CD8-positive, alpha-beta memory T cell (primary cell): ENCODE results near the gene MAML2. TPM values are rescaled to one million over a fixed set of nuclear protein-coding genes. Genes with fewer than 3 reads are reported as not detected.

Experiments
- CTCF ChIA-PET: fragments of 350-600 bp; sonication (Branson Sonifier 250); formaldehyde crosslinking; loops from one replicate; lab custom pipeline; 2021; ENCODE audit warnings: antibody characterized with exemption; lab: Charles Lee
- POLR2A ChIA-PET: fragments of 350-600 bp; sonication (Branson Sonifier 250); formaldehyde crosslinking; loops from one replicate; lab custom pipeline; 2021; ENCODE audit warnings: antibody characterized with exemption; lab: Charles Lee
- DNase-seq, 5 donors: peaks; one replicate each; pipeline versions ENCODE4 v3.0.0 to v3.0.0-alpha.2; 2020 to 2022; ENCODE audit warnings: mixed read lengths in 1 of 5
- H3K27ac ChIP-seq: one replicate; pipeline ENCODE4 v1.7.0; 2013; ENCODE audit warnings: low read depth, mild to moderate bottlenecking, low read length, moderate library complexity
- H3K27me3 ChIP-seq: 2 replicates; pipeline ENCODE4 v1.7.0; 2013; ENCODE audit warnings: low read length, mild to moderate bottlenecking; ENCODE audit not compliant: insufficient read depth, poor library complexity, severe bottlenecking
- H3K36me3 ChIP-seq: 2 replicates; pipeline ENCODE4 v1.7.0; 2013; ENCODE audit warnings: mild to moderate bottlenecking, low read length, moderate library complexity; ENCODE audit not compliant: insufficient read depth
- H3K4me1 ChIP-seq: 2 replicates; pipeline ENCODE4 v1.7.0; 2013; ENCODE audit warnings: mild to moderate bottlenecking, low read length, moderate library complexity; ENCODE audit not compliant: insufficient read depth
- H3K4me3 ChIP-seq: 2 replicates; pipeline ENCODE4 v1.7.0; 2013; ENCODE audit warnings: mild to moderate bottlenecking, low read length
- H3K9me3 ChIP-seq: 2 replicates; pipeline ENCODE4 v1.7.0; 2013; ENCODE audit warnings: mild to moderate bottlenecking, low read length
- H3K27ac Mint-ChIP-seq, 8 donors: one replicate each; pipeline ENCODE4 v1.8.0; 2020 to 2021; ENCODE audit warnings: mixed read lengths in 8 of 8, mild to moderate bottlenecking in 6 of 8, inconsistent platforms in 3 of 8, moderate library complexity in 3 of 8
- H3K27me3 Mint-ChIP-seq, 2 donors: one replicate each; pipeline ENCODE4 v1.8.0; 2020 to 2021; ENCODE audit warnings: mixed read lengths in 2 of 2, mild to moderate bottlenecking in 1 of 2, moderate library complexity in 1 of 2
- H3K36me3 Mint-ChIP-seq, 3 donors: one replicate each; pipeline ENCODE4 v1.8.0; 2020 to 2021; ENCODE audit warnings: mixed read lengths in 3 of 3, inconsistent platforms in 1 of 3, mild to moderate bottlenecking in 1 of 3
- H3K4me1 Mint-ChIP-seq, 3 donors: one replicate each; pipeline ENCODE4 v1.8.0; 2020 to 2021; ENCODE audit warnings: mixed read lengths in 3 of 3, inconsistent platforms in 1 of 3, mild to moderate bottlenecking in 1 of 3
- H3K4me3 Mint-ChIP-seq, 7 donors: one replicate each; pipeline ENCODE4 v1.8.0; 2020 to 2021; ENCODE audit warnings: mixed read lengths in 7 of 7, mild to moderate bottlenecking in 6 of 7, moderate library complexity in 4 of 7, inconsistent platforms in 2 of 7
- H3K9me3 Mint-ChIP-seq, 5 donors: one replicate each; pipeline ENCODE4 v1.8.0; 2020 to 2022; ENCODE audit warnings: mixed read lengths in 5 of 5, mild to moderate bottlenecking in 3 of 5, moderate library complexity in 2 of 5, inconsistent platforms in 1 of 5
- polyA plus RNA-seq: library from polyadenylated mRNA; unstranded; fragments of 300-500 nt; fragmentation: Illumina TruSeq; gene quantifications from one replicate; pipeline ENCODE4 v1.2.3, GENCODE V29; 2021
- total RNA-seq, 2 experiments: library from RNA; stranded (reverse); gene quantifications; one replicate each; pipeline ENCODE4 v1.2.3, GENCODE V29; 2021

MAML2 gene
- total and polyA plus RNA-seq, 3 experiments from 2014 or later = 11.1 to 15.9 (median 15.6) TPM

DNA sequence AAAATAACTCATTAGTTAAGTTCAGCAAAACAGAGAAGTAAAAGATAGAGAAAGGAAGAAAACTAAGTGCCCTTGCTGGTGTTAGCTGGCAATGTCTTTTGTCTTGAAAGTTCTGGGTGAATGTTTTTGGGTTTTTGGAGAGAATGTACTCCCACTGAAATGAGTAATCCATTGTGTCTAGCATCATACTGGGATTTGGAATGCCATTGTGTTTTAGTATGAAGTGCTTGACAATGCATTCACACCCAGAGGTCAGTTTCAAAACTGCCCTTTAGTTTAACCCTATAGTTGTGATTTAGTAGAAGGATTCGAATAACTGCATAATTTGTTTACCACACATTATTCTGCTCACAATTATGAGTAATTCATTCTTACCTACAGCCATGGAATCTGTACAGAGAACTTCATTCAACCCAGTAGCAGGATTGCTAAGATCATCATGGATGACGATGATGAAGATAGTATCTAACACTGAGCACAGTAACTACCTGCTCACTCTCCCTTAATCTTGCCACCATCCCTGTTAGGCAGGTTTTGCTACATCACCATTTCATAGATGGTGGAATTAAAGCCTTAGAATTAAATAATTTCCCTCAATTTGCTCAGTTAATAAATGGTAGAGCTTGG is 33.9 kb downstream of the MAML2 start:
- peaks cover 40 to 78% (median 70%) of the 10 kb centered on the region in 3 donors for H3K4me1 Mint-ChIP-seq
- no peak for DNase-seq
- POLR2A ChIA-PET = no interaction called here
- no peaks in the 10 kb centered on the region for H3K9me3 ChIP-seq
- H3K36me3 Mint-ChIP-seq = peaks cover 1 to 12% (median 3%) of the 10 kb centered on the region in 3 donors
- H3K4me1 ChIP-seq = peaks cover 40% of the 10 kb centered on the region
- CTCF ChIA-PET = no interaction called here
- no peaks in the 10 kb centered on the region for H3K9me3 Mint-ChIP-seq
- H3K27me3 ChIP-seq = no peaks in the 10 kb centered on the region
- H3K4me3 Mint-ChIP-seq = no peak overlapping the region
- H3K27me3 Mint-ChIP-seq = no peaks in the 10 kb centered on the region
- H3K27ac Mint-ChIP-seq = peak overlapping the region in 5 of 8 donors; percentile 14 to 49 (median 24)
- H3K36me3 ChIP-seq = no peaks in the 10 kb centered on the region
- no peak overlapping the region for H3K4me3 ChIP-seq
- no peak overlapping the region for H3K27ac ChIP-seq

DNA sequence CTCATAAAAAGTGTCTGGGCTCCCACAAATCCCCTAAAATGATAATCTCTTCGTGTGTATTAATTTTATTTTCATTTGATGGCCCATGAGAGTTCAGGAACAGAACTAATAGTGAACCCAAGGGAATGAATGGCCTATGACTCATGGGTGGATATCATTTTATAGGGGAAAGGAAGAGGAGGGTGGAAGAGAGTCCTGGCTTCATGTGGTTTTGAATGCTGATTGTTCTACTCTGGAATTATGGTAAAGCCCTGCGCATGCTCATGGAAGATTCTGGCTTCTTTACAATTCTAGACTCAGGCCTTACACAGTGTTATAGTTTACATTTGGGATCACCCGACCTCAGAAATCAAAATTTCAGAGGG is 35.2 kb downstream of the MAML2 start:
- H3K27ac Mint-ChIP-seq = peak overlapping the region in 4 of 8 donors; percentile 10 to 20 (median 18)
- DNase-seq = no peak
- peaks cover 1 to 12% (median 3%) of the 10 kb centered on the region in 3 donors for H3K36me3 Mint-ChIP-seq
- POLR2A ChIA-PET = no interaction called here
- H3K27ac ChIP-seq = no peak overlapping the region
- CTCF ChIA-PET = interaction anchor here (2.1 kb wide), 1 partner anchor 35 kb away, joined by 9 read pairs; the partner anchor contains the start of gene MAML2
- H3K27me3 Mint-ChIP-seq = no peaks in the 10 kb centered on the region
- no peaks in the 10 kb centered on the region for H3K27me3 ChIP-seq
- no peaks in the 10 kb centered on the region for H3K9me3 ChIP-seq
- H3K4me1 ChIP-seq = peaks cover 49% of the 10 kb centered on the region
- no peaks in the 10 kb centered on the region for H3K9me3 Mint-ChIP-seq
- H3K36me3 ChIP-seq = no peaks in the 10 kb centered on the region
- H3K4me3 ChIP-seq = no peak overlapping the region
- H3K4me1 Mint-ChIP-seq = peaks cover 33 to 81% (median 70%) of the 10 kb centered on the region in 3 donors
- H3K4me3 Mint-ChIP-seq = no peak overlapping the region

DNA sequence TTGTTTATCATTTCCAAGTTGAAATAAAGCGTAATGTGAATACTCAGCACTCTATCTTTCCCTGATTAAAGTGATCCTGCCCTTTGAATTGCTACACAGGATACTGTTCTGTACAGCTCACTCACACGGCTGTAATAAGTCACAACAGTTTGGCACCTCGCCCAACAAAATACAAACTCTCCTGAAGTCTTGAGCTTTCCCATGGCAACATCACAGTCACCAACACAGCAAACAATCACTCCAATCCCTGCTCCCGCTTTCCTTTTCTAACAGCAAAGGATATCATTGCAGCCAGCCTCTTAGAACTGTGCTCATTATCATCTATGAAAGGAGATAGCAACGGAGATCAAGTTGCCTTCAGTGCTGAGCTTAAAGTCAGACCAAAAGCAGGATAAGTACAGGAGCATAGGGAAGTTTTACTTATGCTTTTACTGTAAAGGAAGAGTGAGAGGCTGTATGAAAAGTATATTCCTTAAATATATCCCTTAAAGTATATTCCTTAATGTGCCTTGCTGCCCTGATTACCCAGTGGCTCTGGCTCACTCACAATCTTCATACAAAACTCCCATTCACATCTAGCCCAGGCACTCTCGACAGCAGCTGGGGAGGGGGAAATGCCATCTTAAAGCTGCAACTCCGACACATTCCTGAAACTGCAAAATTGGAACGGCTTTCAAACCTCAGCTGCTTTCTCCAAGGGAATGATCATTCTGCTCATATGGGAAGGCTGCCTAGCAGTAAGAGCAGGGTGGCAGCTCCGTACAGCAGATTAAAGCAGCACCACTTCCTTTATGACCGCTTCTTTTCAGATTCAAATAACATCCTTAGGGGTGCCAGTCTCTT is 35.8 kb downstream of the MAML2 start:
- ChIA-PET CTCF (interaction anchor here (1.0 to 2.1 kb wide), 2 partner anchors 35 to 36 kb away, joined by 3 to 9 read pairs; partner anchors contain the start of gene MAML2), POLR2A (no interaction called here)
- Histone ChIP-seq H3K9me3 (no peaks in the 10 kb centered on the region), H3K27me3 (no peaks in the 10 kb centered on the region), H3K27ac (no peak overlapping the region), H3K36me3 (no peaks in the 10 kb centered on the region), H3K4me3 (no peak overlapping the region), H3K4me1 (peaks cover 49% of the 10 kb centered on the region)
- Mint-ChIP-seq H3K4me3 (peak overlapping the region in 4 of 7 donors; percentile 18 to 51 (median 46)), H3K36me3 (peaks cover under 1 to 9% (median 1%) of the 10 kb centered on the region in 3 donors), H3K27ac (peak overlapping the region in 4 of 8 donors; percentile 17 to 56 (median 19)), H3K9me3 (no peaks in the 10 kb centered on the region), H3K4me1 (peaks cover 37 to 81% (median 70%) of the 10 kb centered on the region in 3 donors), H3K27me3 (no peaks in the 10 kb centered on the region)
- peak in 1 of 5 donors; percentile 39 for DNase-seq

DNA sequence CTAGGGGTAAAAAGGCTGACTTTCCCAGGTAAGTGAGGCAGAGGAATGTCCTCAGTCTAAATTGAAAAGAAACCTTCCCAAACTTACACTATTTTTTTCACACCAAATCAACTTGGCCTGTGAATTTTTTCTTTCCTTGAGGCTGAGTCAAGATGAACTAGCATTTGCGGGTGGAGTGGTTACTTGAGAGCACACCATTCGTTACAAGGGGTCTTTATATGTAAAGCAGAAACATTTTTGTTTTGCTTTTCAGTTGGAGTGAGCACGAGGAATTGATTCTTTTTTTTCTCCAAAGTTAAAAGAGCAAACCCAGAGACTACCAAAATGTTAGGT is 36.4 kb downstream of the MAML2 start:
- H3K27me3 ChIP-seq = no peaks in the 10 kb centered on the region
- no peak overlapping the region for H3K4me3 Mint-ChIP-seq
- H3K27ac ChIP-seq = no peak overlapping the region
- POLR2A ChIA-PET = interaction anchor here (0.9 kb wide), 1 partner anchor 32 kb away, joined by 3 read pairs; no protein-coding TSS in a partner anchor
- no peak overlapping the region for H3K27ac Mint-ChIP-seq
- H3K4me1 Mint-ChIP-seq = peaks cover 40 to 80% (median 72%) of the 10 kb centered on the region in 3 donors
- H3K27me3 Mint-ChIP-seq = no peaks in the 10 kb centered on the region
- CTCF ChIA-PET = interaction anchor here (1.0 to 2.1 kb wide), 2 partner anchors 35 to 37 kb away, joined by 3 to 9 read pairs; partner anchors contain the start of gene MAML2
- no peaks in the 10 kb centered on the region for H3K9me3 Mint-ChIP-seq
- no peak overlapping the region for H3K4me3 ChIP-seq
- H3K9me3 ChIP-seq = no peaks in the 10 kb centered on the region
- peaks cover 0 to 9% (median 1%) of the 10 kb centered on the region in 3 donors for H3K36me3 Mint-ChIP-seq
- DNase-seq = no peak
- H3K4me1 ChIP-seq = peaks cover 49% of the 10 kb centered on the region
- H3K36me3 ChIP-seq = no peaks in the 10 kb centered on the region

DNA sequence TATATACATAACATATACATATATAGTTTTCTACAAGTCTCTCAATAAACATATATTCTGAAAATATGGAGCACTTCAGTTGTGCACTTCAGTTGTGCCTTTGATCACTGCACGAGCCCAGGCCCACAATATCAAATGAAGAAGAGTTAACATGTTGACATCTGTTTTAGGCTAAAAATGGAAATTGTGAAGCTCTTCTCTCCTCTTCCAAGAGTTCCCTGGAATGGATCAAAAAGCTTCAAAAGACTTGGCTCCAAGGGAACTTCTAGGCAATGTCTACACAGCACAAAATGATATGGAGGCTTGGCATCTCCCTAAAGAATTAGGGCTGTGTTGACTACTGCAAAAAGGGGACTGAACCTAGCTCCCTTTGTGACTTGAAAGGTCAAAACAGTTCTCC is 36.9 kb downstream of the MAML2 start:
- no peak overlapping the region for H3K27ac ChIP-seq
- H3K27me3 Mint-ChIP-seq = no peaks in the 10 kb centered on the region
- H3K4me3 Mint-ChIP-seq = no peak overlapping the region
- CTCF ChIA-PET = interaction anchor here (1.0 to 2.1 kb wide), 2 partner anchors 36 to 37 kb away, joined by 3 to 9 read pairs; partner anchors contain the start of gene MAML2
- H3K9me3 ChIP-seq = no peaks in the 10 kb centered on the region
- peaks cover 39 to 79% (median 71%) of the 10 kb centered on the region in 3 donors for H3K4me1 Mint-ChIP-seq
- H3K9me3 Mint-ChIP-seq = no peaks in the 10 kb centered on the region
- H3K36me3 Mint-ChIP-seq = peaks cover 0 to 8% (median 1%) of the 10 kb centered on the region in 3 donors
- peaks cover 49% of the 10 kb centered on the region for H3K4me1 ChIP-seq
- DNase-seq = no peak
- H3K36me3 ChIP-seq = no peaks in the 10 kb centered on the region
- POLR2A ChIA-PET = interaction anchor here (0.6 to 0.9 kb wide), 2 partner anchors 30 to 32 kb away, joined by 3 to 4 read pairs; no protein-coding TSS in a partner anchor
- no peak overlapping the region for H3K4me3 ChIP-seq
- no peak overlapping the region for H3K27ac Mint-ChIP-seq
- H3K27me3 ChIP-seq = no peaks in the 10 kb centered on the region

DNA sequence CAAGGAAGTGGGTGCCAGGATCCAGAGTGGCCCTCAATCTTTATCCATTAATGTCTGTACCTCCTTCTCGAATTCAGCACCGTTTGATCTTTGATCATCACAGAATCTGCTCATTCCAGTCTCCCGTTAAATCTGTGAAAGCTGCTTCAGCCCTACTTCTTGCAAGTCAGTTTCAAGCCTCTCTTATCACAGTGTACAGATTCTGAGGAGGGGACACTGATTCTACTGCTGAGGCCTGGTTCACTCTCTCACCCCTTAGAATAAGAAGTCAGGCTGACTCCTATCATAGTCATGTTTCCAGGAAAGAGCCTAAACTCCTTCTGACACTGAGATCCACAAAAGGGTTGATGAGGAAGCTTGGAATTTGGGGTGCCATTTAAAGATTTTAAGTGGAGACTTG is 39.0 kb downstream of the MAML2 start:
- Mint-ChIP-seq H3K27ac (peak overlapping the region in 4 of 8 donors; percentile 32 to 64 (median 42)), H3K4me3 (no peak overlapping the region), H3K4me1 (peaks cover 54 to 84% (median 80%) of the 10 kb centered on the region in 3 donors), H3K27me3 (no peaks in the 10 kb centered on the region), H3K9me3 (no peaks in the 10 kb centered on the region), H3K36me3 (peaks cover 0 to 15% (median 4%) of the 10 kb centered on the region in 3 donors)
- Histone ChIP-seq H3K27me3 (no peaks in the 10 kb centered on the region), H3K4me3 (no peak overlapping the region), H3K4me1 (peaks cover 54% of the 10 kb centered on the region), H3K9me3 (no peaks in the 10 kb centered on the region), H3K27ac (no peak overlapping the region), H3K36me3 (peaks cover 4% of the 10 kb centered on the region)
- POLR2A ChIA-PET = no interaction called here
- CTCF ChIA-PET = interaction anchor here (0.8 to 1.4 kb wide), 2 partner anchors 35 to 49 kb away, joined by 3 read pairs; no protein-coding TSS in a partner anchor
- DNase-seq = no peak

DNA sequence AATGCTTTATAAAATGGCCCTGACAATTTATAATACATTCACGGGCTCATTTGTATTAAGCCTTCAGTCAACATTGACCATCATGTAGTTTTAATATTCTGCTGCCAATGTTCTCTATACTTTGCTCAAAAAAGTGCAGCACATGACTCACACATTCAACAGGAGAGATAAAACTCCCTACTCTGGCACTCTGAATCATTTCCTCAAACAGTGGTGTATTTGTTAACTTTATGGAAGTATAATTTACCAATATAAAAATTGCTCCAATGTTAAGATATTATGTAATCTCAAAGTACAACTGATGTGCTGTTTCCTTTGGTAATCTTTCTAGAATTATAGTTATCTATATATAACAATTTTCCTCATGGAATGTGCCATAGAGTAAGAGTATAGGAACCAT is 39.9 kb downstream of the MAML2 start:
- Mint-ChIP-seq H3K27ac (no peak overlapping the region), H3K36me3 (peaks cover 0 to 17% (median 4%) of the 10 kb centered on the region in 3 donors), H3K4me1 (peaks cover 51 to 82% (median 76%) of the 10 kb centered on the region in 3 donors), H3K27me3 (no peaks in the 10 kb centered on the region), H3K9me3 (no peaks in the 10 kb centered on the region), H3K4me3 (no peak overlapping the region)
- no peaks in the 10 kb centered on the region for H3K9me3 ChIP-seq
- ChIA-PET CTCF (interaction anchor here (1.4 kb wide), 1 partner anchor 36 kb away, joined by 3 read pairs; no protein-coding TSS in a partner anchor), POLR2A (no interaction called here)
- no peaks in the 10 kb centered on the region for H3K27me3 ChIP-seq
- peaks cover 51% of the 10 kb centered on the region for H3K4me1 ChIP-seq
- no peak overlapping the region for H3K4me3 ChIP-seq
- peaks cover 4% of the 10 kb centered on the region for H3K36me3 ChIP-seq
- H3K27ac ChIP-seq = no peak overlapping the region
- DNase-seq = no peak
